NT2/D1 (cell line): ENCODE results near the gene OR11H12.
"Not testable (repeated sequence)": the region's sequence is repeated elsewhere in the genome, so short reads cannot be mapped to it uniquely, and the experiment has no call there.

Experiments used
- SUZ12 ChIP-seq: IDR thresholded peaks from 2 replicates; pipeline ENCODE4 v1.6.1; 2011; ENCODE audit not compliant: insufficient read length, insufficient read depth; ENCODE audit errors: extremely low read depth
- YY1 ChIP-seq: IDR thresholded peaks from 2 replicates; pipeline ENCODE4 v1.6.1; 2011; ENCODE audit not compliant: insufficient read length, insufficient read depth

GRCh38 chr14:18626610-18627213 lies 25.8 kb downstream of the OR11H12 start:
- TF ChIP-seq YY1, SUZ12: not testable (repeated sequence)
